CD4-positive, CD25-positive, alpha-beta regulatory T cell (primary cell): ENCODE results near the gene TMEM120A. TPM values are rescaled to one million over a fixed set of nuclear protein-coding genes. Genes with fewer than 3 reads are reported as not detected.

ENCODE experiments used
- ATAC-seq, 2 donors: fragments of 150-1000 bp; cut with Tn5 transposase; one replicate each; pipeline ENCODE4 v1.10.0; 2021; ENCODE audit warnings: low read depth in 2 of 2, moderate number of reproducible peaks in 2 of 2, moderate library complexity in 1 of 2
- DNase-seq, 3 donors: peaks; one replicate each; pipeline versions ENCODE4 v3.0.0 to v3.0.0-alpha.2; 2012 to 2022; ENCODE audit warnings: mixed read lengths in 1 of 3
- H3K27ac ChIP-seq: one replicate; pipeline ENCODE4 v1.7.0; 2013; ENCODE audit warnings: mild to moderate bottlenecking, low read length; ENCODE audit not compliant: insufficient read depth, poor library complexity, severe bottlenecking
- H3K27me3 ChIP-seq: one replicate; pipeline ENCODE4 v1.7.0; 2013; ENCODE audit warnings: low read length; ENCODE audit not compliant: control insufficient read depth, insufficient read depth
- H3K36me3 ChIP-seq: one replicate; pipeline ENCODE4 v1.7.0; 2013; ENCODE audit warnings: mild to moderate bottlenecking, low read length, moderate library complexity; ENCODE audit not compliant: control insufficient read depth, insufficient read depth
- H3K4me1 ChIP-seq: 2 replicates; pipeline ENCODE4 v1.7.0; 2013; ENCODE audit warnings: mild to moderate bottlenecking, low read length; ENCODE audit not compliant: insufficient read depth, control insufficient read depth, poor library complexity, severe bottlenecking
- H3K4me3 ChIP-seq: one replicate; pipeline ENCODE4 v1.7.0; 2013; ENCODE audit warnings: low read depth, mild to moderate bottlenecking, low read length, moderate library complexity
- H3K9me3 ChIP-seq, 2 experiments: 1 replicate in 1 of 2; 2 replicates in 1 of 2; pipeline ENCODE4 v1.7.0; 2013; ENCODE audit warnings: low read length in 2 of 2, mild to moderate bottlenecking in 1 of 2, moderate library complexity in 1 of 2; ENCODE audit not compliant: control insufficient read depth in 2 of 2
- H3K27ac Mint-ChIP-seq, 3 donors: one replicate each; pipeline ENCODE4 v1.8.0; 2020 to 2022; ENCODE audit warnings: mild to moderate bottlenecking in 3 of 3, mixed read lengths in 3 of 3, moderate library complexity in 2 of 3
- H3K27me3 Mint-ChIP-seq: one replicate; pipeline ENCODE4 v1.8.0; 2022; ENCODE audit warnings: mild to moderate bottlenecking, mixed read lengths
- H3K36me3 Mint-ChIP-seq: one replicate; pipeline ENCODE4 v1.8.0; 2020; ENCODE audit warnings: mixed read lengths
- H3K4me1 Mint-ChIP-seq, 4 donors: one replicate each; pipeline ENCODE4 v1.8.0; 2020 to 2022; ENCODE audit warnings: mixed read lengths in 4 of 4, mild to moderate bottlenecking in 1 of 4
- H3K4me3 Mint-ChIP-seq, 4 donors: one replicate each; pipeline ENCODE4 v1.8.0; 2020 to 2022; ENCODE audit warnings: mild to moderate bottlenecking in 4 of 4, mixed read lengths in 4 of 4, moderate library complexity in 3 of 4
- H3K9me3 Mint-ChIP-seq, 7 donors: one replicate each; pipeline ENCODE4 v1.8.0; 2020 to 2022; ENCODE audit warnings: mixed read lengths in 7 of 7, mild to moderate bottlenecking in 3 of 7, moderate library complexity in 2 of 7
- polyA plus RNA-seq, 4 donors: library from polyadenylated mRNA; unstranded; fragments of 300-500 nt; fragmentation: Illumina TruSeq; gene quantifications; one replicate each; pipeline ENCODE4 v1.2.3, GENCODE V29; 2021
- total RNA-seq: library from RNA; stranded (reverse); gene quantifications from one replicate; pipeline ENCODE4 v1.2.3, GENCODE V29; 2022

Gene TMEM120A
- total and polyA plus RNA-seq, 5 donors from 2014 or later, result 41.9 to 66.5 (median 61.7) TPM

DNA sequence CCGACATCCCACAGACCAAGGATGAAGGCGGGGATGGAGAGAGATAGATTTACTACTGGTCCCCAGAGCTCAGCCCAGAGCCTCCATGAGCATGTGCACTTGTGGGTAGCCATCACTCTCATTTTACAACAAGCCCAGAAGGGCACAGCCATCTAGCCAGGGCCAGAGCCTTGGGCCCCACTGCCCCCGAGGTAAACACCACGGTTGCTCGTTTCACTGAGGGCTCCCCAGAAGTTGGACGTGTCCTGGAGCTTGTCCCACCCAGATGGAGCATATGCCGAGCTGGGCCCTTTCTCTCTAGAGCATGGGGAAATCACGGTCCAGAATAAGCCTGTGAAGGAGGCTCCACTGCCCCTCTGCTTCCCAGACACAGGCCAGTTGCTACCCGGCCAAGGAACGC lies 9.0 kb upstream of the TMEM120A start:
- Histone ChIP-seq H3K27me3 (no peaks in the 10 kb centered on the region), H3K4me1 (peaks cover 3% of the 10 kb centered on the region), H3K4me3 (no peak overlapping the region), H3K9me3 (no peaks in the 10 kb centered on the region), H3K36me3 (peaks cover 26% of the 10 kb centered on the region), H3K27ac (no peak overlapping the region)
- H3K9me3 Mint-ChIP-seq, result no peaks in the 10 kb centered on the region
- H3K4me3 Mint-ChIP-seq, result no peak overlapping the region
- no peak overlapping the region for H3K27ac Mint-ChIP-seq
- peaks cover 21% of the 10 kb centered on the region for H3K36me3 Mint-ChIP-seq
- H3K27me3 Mint-ChIP-seq, result no peaks in the 10 kb centered on the region
- ATAC-seq (no peak), DNase-seq (no peak)
- H3K4me1 Mint-ChIP-seq, result peaks cover 5 to 13% (median 9%) of the 10 kb centered on the region in 4 donors

DNA sequence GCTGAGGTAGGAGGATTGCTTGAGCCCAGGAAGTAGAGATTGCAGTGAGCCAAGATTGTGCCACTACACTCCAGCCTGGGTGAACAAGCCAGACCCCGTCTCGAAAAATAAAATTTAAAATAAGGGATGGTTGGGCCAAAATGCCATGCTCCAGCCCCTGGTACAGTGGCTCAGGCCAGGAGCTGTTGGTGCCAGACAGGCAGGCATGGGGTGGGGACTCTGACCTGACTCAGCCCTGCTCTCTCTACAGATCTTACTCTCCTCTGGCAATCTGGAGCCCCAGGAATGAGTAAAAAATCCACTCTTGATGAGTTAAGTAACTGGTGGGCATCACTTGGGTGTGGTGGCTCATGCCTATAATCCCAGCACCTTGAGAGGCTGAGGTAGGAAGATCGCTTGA lies 8.4 kb upstream of the TMEM120A start:
- H3K27ac ChIP-seq, result no peak overlapping the region
- H3K4me3 ChIP-seq, result no peak overlapping the region
- Mint-ChIP-seq H3K9me3 (no peaks in the 10 kb centered on the region), H3K4me1 (peaks cover 5 to 14% (median 8%) of the 10 kb centered on the region in 4 donors), H3K4me3 (no peak overlapping the region), H3K27me3 (no peaks in the 10 kb centered on the region), H3K36me3 (peaks cover 21% of the 10 kb centered on the region), H3K27ac (no peak overlapping the region)
- H3K27me3 ChIP-seq, result no peaks in the 10 kb centered on the region
- H3K36me3 ChIP-seq, result peaks cover 26% of the 10 kb centered on the region
- H3K4me1 ChIP-seq, result peaks cover under 1% of the 10 kb centered on the region
- DNase-seq (no peak), ATAC-seq (no peak)
- H3K9me3 ChIP-seq, result no peaks in the 10 kb centered on the region

DNA sequence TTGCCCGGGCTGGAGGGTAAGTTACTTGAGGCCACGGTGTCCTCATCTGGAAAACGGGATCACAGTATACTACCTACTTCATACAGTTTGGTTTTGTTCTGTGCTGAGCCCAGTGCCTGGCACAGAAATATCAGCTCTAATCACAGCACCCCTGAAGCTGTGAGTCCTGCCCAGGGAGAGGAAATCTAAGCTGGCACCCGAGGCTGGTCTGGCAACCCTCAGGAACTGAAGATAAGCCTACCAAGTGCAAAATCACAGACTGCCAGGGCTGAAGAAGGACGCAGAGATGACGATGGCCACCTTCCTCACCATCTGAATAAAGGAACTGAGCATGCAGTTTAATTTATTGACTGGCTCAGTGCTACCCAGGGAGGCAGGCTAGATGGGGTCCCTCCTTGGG lies 7.7 kb upstream of the TMEM120A start:
- H3K27ac Mint-ChIP-seq, result no peak overlapping the region
- no peaks in the 10 kb centered on the region for H3K9me3 ChIP-seq
- no peak for ATAC-seq
- H3K4me3 ChIP-seq, result no peak overlapping the region
- H3K27ac ChIP-seq, result no peak overlapping the region
- peaks cover 21% of the 10 kb centered on the region for H3K36me3 Mint-ChIP-seq
- H3K4me1 ChIP-seq, result peaks cover 7% of the 10 kb centered on the region
- H3K9me3 Mint-ChIP-seq, result peaks cover 0 to 1% (median 0%) of the 10 kb centered on the region in 7 donors
- no peak for DNase-seq
- H3K27me3 Mint-ChIP-seq, result no peaks in the 10 kb centered on the region
- H3K27me3 ChIP-seq, result no peaks in the 10 kb centered on the region
- H3K36me3 ChIP-seq, result peaks cover 26% of the 10 kb centered on the region
- H3K4me3 Mint-ChIP-seq, result no peak overlapping the region
- peaks cover 11 to 20% (median 14%) of the 10 kb centered on the region in 4 donors for H3K4me1 Mint-ChIP-seq

- DNase-seq (no peak), ATAC-seq (no peak)
- peaks cover 12 to 34% (median 22%) of the 10 kb centered on the region in 4 donors for H3K4me1 Mint-ChIP-seq
- Histone ChIP-seq H3K4me1 (peaks cover 12% of the 10 kb centered on the region), H3K27ac (no peak overlapping the region), H3K4me3 (no peak overlapping the region), H3K36me3 (peaks cover 26% of the 10 kb centered on the region), H3K27me3 (no peaks in the 10 kb centered on the region), H3K9me3 (no peaks in the 10 kb centered on the region)
- H3K27me3 Mint-ChIP-seq, result no peaks in the 10 kb centered on the region
- H3K27ac Mint-ChIP-seq, result no peak overlapping the region
- H3K9me3 Mint-ChIP-seq, result peaks cover 0 to 1% (median 0%) of the 10 kb centered on the region in 7 donors
- no peak overlapping the region for H3K4me3 Mint-ChIP-seq
- H3K36me3 Mint-ChIP-seq, result peaks cover 21% of the 10 kb centered on the region
These were observed 6.2 kb upstream of the TMEM120A start for GRCh38 chr7:76000566-76000965.

DNA sequence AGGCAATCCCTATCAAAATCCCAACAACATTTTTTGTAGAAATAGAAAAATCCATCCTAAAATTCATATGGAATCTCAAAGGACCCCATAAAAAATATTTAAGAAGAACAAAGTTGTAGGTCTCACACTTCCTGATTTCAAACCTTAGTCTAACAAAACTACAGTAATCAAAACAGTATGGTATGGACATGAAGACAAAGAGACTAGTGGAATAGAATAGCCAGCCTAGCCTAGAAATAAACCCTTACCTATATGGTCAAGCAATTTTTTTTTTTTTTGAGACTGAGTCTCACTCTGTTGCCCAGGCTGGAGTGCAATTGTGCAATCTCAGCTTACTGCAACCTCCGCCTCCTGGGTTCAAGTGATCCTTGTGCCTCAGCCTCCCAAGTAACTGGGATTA lies 3.6 kb upstream of the TMEM120A start:
- peaks cover 14 to 49% (median 25%) of the 10 kb centered on the region in 4 donors for H3K4me1 Mint-ChIP-seq
- Histone ChIP-seq H3K27ac (no peak overlapping the region), H3K36me3 (peaks cover 14% of the 10 kb centered on the region), H3K9me3 (no peaks in the 10 kb centered on the region), H3K27me3 (no peaks in the 10 kb centered on the region), H3K4me1 (peaks cover 25% of the 10 kb centered on the region), H3K4me3 (no peak overlapping the region)
- no peaks in the 10 kb centered on the region for H3K27me3 Mint-ChIP-seq
- DNase-seq (no peak), ATAC-seq (no peak)
- no peak overlapping the region for H3K4me3 Mint-ChIP-seq
- H3K36me3 Mint-ChIP-seq, result peaks cover 10% of the 10 kb centered on the region
- peak overlapping the region in 2 of 3 donors; percentile 65 to 76 for H3K27ac Mint-ChIP-seq
- peaks cover 0 to 1% (median 0%) of the 10 kb centered on the region in 7 donors for H3K9me3 Mint-ChIP-seq

GRCh38 chr7:75996476-75996875 lies 2.1 kb upstream of the TMEM120A start:
- H3K27ac Mint-ChIP-seq, result peak overlapping the region in 2 of 3 donors; percentile 38 to 76
- H3K9me3 ChIP-seq, result no peaks in the 10 kb centered on the region
- H3K27me3 ChIP-seq, result no peaks in the 10 kb centered on the region
- no peak overlapping the region for H3K27ac ChIP-seq
- H3K9me3 Mint-ChIP-seq, result peaks cover 0 to 1% (median 0%) of the 10 kb centered on the region in 7 donors
- no peak overlapping the region for H3K4me3 ChIP-seq
- no peak for DNase-seq
- peaks cover 3% of the 10 kb centered on the region for H3K36me3 ChIP-seq
- H3K4me1 Mint-ChIP-seq, result peaks cover 16 to 57% (median 27%) of the 10 kb centered on the region in 4 donors
- H3K27me3 Mint-ChIP-seq, result no peaks in the 10 kb centered on the region
- no peak for ATAC-seq
- peaks cover 8% of the 10 kb centered on the region for H3K36me3 Mint-ChIP-seq
- H3K4me1 ChIP-seq, result peaks cover 26% of the 10 kb centered on the region
- H3K4me3 Mint-ChIP-seq, result peak overlapping the region in 3 of 4 donors; percentile 10 to 73 (median 70)

DNA sequence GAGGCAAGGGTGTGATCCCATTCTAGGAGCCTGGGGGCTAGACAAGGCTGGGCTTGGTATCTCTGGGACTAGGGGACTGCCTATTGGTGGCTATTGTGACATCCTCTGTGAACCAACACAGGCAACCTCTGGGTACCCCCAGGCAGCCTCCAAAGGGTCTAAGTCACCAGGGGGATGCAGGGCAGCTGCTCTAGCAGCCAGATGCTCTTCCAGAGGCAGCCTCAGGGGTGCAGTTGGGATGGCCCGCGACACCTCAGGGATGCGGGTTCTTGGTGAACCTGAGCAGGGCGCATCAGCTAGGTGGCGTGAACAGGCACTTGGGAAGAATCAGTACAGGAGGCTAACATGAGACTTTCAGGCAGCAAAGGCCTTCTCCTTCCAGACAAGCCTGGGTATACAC lies 1.6 kb upstream of the TMEM120A start:
- Mint-ChIP-seq H3K27me3 (no peaks in the 10 kb centered on the region), H3K4me1 (peaks cover 16 to 59% (median 27%) of the 10 kb centered on the region in 4 donors), H3K36me3 (peaks cover 4% of the 10 kb centered on the region), H3K27ac (peak overlapping the region; percentile 8 to 60 (median 38)), H3K9me3 (peaks cover 0 to 1% (median 0%) of the 10 kb centered on the region in 7 donors), H3K4me3 (peak overlapping the region; percentile 48 to 86 (median 72))
- ATAC-seq (no peak), DNase-seq (no peak)
- H3K9me3 ChIP-seq, result no peaks in the 10 kb centered on the region
- peaks cover 3% of the 10 kb centered on the region for H3K36me3 ChIP-seq
- H3K27ac ChIP-seq, result no peak overlapping the region
- peaks cover 26% of the 10 kb centered on the region for H3K4me1 ChIP-seq
- no peaks in the 10 kb centered on the region for H3K27me3 ChIP-seq
- H3K4me3 ChIP-seq, result no peak overlapping the region

DNA sequence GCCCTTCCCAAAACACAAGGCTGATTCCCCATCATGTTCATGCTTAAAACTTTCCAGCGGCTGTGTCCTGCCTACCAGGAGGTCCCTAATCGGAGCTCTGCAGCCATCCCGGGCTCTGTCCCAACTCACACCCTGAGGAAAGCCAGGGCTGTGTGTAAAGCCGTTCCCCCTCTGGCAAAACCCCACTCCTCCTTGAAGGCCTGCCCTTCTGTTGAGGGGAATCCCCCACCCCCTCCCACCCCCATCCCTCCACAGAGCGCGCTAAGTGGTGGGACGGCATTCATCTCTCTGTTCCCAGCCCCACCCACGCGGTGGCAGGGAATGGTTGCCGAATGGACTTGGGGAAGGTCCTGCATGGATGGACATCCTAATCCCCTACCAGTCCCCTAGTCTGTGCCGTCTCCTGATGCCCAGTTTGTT lies 667 bp upstream of the TMEM120A start:
- H3K4me3 Mint-ChIP-seq, result peak overlapping the region; percentile 73 to 86 (median 79)
- H3K36me3 Mint-ChIP-seq, result peaks cover 4% of the 10 kb centered on the region
- no peaks in the 10 kb centered on the region for H3K27me3 Mint-ChIP-seq
- ATAC-seq, result no peak
- peaks cover 0 to 1% (median 0%) of the 10 kb centered on the region in 7 donors for H3K9me3 Mint-ChIP-seq
- Histone ChIP-seq H3K27ac (no peak overlapping the region), H3K9me3 (no peaks in the 10 kb centered on the region), H3K4me3 (peak overlapping the region; percentile 70), H3K27me3 (no peaks in the 10 kb centered on the region), H3K36me3 (no peaks in the 10 kb centered on the region), H3K4me1 (peaks cover 26% of the 10 kb centered on the region)
- peak overlapping the region in 2 of 3 donors; percentile 65 to 86 for H3K27ac Mint-ChIP-seq
- peaks cover 16 to 66% (median 32%) of the 10 kb centered on the region in 4 donors for H3K4me1 Mint-ChIP-seq
- no peak for DNase-seq
